RWPE2 (cell line): Measurements from ENCODE around the gene BTBD7.

Experiments used
- ATAC-seq: fragments of 200-7000 bp; cut with Tn5 transposase; 3 replicates; pipeline ENCODE4 v1.9.1; 2021; ENCODE audit warnings: low read depth
- DNase-seq: peaks from one replicate; pipeline ENCODE4 v3.0.0-alpha.2; 2020; ENCODE audit warnings: low spot score
- H3K27ac ChIP-seq: fragments of 450-650 bp; 2 replicates; pipeline ENCODE4 v1.5.1; 2017; ENCODE audit warnings: mild to moderate bottlenecking; ENCODE audit not compliant: poor library complexity, severe bottlenecking
- H3K27me3 ChIP-seq: fragments of 250-450 bp; sonication (Bioruptor Pico); 2 replicates; pipeline ENCODE4 v1.5.1; 2021; ENCODE audit warnings: mild to moderate bottlenecking, moderate library complexity; ENCODE audit not compliant: insufficient read depth, poor library complexity, severe bottlenecking
- H3K36me3 ChIP-seq: fragments of 250-450 bp; sonication (Bioruptor Pico); 2 replicates; pipeline ENCODE4 v1.5.1; 2020; ENCODE audit warnings: low read depth, mild to moderate bottlenecking, moderate library complexity
- H3K4me1 ChIP-seq: fragments of 250-450 bp; sonication (Bioruptor Pico); 2 replicates; pipeline ENCODE4 v1.5.1; 2021; ENCODE audit warnings: mild to moderate bottlenecking, moderate library complexity; ENCODE audit not compliant: insufficient read depth, poor library complexity, severe bottlenecking
- H3K4me3 ChIP-seq: fragments of 250-450 bp; sonication (Bioruptor Pico); 2 replicates; pipeline ENCODE4 v1.5.1; 2021; ENCODE audit warnings: mild to moderate bottlenecking, moderate library complexity; ENCODE audit not compliant: severe bottlenecking
- H3K9me3 ChIP-seq: fragments of 250-450 bp; sonication (Bioruptor Pico); 2 replicates; pipeline ENCODE4 v1.5.1; 2021; ENCODE audit warnings: mild to moderate bottlenecking, moderate library complexity; ENCODE audit not compliant: severe bottlenecking
- TF ChIP-seq, protein P1 (sequence below): fragments of 450-650 bp; IDR thresholded peaks from one replicate; pipeline ENCODE4 v1.5.1; 2017; ENCODE audit warnings: mild to moderate bottlenecking, moderate library complexity; ENCODE audit not compliant: poor library complexity, severe bottlenecking

BTBD7 gene

GRCh38 chr14:93267149-93267711 is 65.6 kb downstream of the BTBD7 start:
- no peaks in the 10 kb centered on the region for H3K4me1 ChIP-seq
- no peaks in the 10 kb centered on the region for H3K9me3 ChIP-seq
- peaks cover 18% of the 10 kb centered on the region for H3K36me3 ChIP-seq
- no peak overlapping the region for H3K4me3 ChIP-seq
- no peak overlapping the region for H3K27ac ChIP-seq
- H3K27me3 ChIP-seq, result no peaks in the 10 kb centered on the region
- DNase-seq, result no peak
- TF ChIP-seq, protein P1, sequence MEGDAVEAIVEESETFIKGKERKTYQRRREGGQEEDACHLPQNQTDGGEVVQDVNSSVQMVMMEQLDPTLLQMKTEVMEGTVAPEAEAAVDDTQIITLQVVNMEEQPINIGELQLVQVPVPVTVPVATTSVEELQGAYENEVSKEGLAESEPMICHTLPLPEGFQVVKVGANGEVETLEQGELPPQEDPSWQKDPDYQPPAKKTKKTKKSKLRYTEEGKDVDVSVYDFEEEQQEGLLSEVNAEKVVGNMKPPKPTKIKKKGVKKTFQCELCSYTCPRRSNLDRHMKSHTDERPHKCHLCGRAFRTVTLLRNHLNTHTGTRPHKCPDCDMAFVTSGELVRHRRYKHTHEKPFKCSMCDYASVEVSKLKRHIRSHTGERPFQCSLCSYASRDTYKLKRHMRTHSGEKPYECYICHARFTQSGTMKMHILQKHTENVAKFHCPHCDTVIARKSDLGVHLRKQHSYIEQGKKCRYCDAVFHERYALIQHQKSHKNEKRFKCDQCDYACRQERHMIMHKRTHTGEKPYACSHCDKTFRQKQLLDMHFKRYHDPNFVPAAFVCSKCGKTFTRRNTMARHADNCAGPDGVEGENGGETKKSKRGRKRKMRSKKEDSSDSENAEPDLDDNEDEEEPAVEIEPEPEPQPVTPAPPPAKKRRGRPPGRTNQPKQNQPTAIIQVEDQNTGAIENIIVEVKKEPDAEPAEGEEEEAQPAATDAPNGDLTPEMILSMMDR, result no peak
- ATAC-seq, result no peak

GRCh38 chr14:93266127-93266526 is 66.7 kb downstream of the BTBD7 start:
- TF ChIP-seq, protein P1, result no peak
- Histone ChIP-seq H3K27ac (no peak overlapping the region), H3K4me1 (no peaks in the 10 kb centered on the region), H3K36me3 (peaks cover 29% of the 10 kb centered on the region), H3K4me3 (no peak overlapping the region), H3K9me3 (no peaks in the 10 kb centered on the region), H3K27me3 (no peaks in the 10 kb centered on the region)
- DNase-seq (no peak), ATAC-seq (no peak)

- TF ChIP-seq, protein P1, result no peak
- H3K9me3 ChIP-seq, result no peaks in the 10 kb centered on the region
- DNase-seq (no peak), ATAC-seq (no peak)
- H3K27ac ChIP-seq, result no peak overlapping the region
- H3K27me3 ChIP-seq, result no peaks in the 10 kb centered on the region
- H3K36me3 ChIP-seq, result peaks cover 37% of the 10 kb centered on the region
- peaks cover 18% of the 10 kb centered on the region for H3K4me1 ChIP-seq
- no peak overlapping the region for H3K4me3 ChIP-seq
Measured at GRCh38 chr14:93263416-93263815, 69.4 kb downstream of the BTBD7 start.

GRCh38 chr14:93262446-93262845 is 70.4 kb downstream of the BTBD7 start:
- Histone ChIP-seq H3K4me1 (peaks cover 18% of the 10 kb centered on the region), H3K27ac (no peak overlapping the region), H3K9me3 (no peaks in the 10 kb centered on the region), H3K4me3 (no peak overlapping the region), H3K27me3 (no peaks in the 10 kb centered on the region), H3K36me3 (peaks cover 45% of the 10 kb centered on the region)
- no peak for DNase-seq
- TF ChIP-seq, protein P1, result no peak
- no peak for ATAC-seq

GRCh38 chr14:93249128-93249831 is 83.6 kb downstream of the BTBD7 start:
- Histone ChIP-seq H3K27ac (no peak overlapping the region), H3K36me3 (peaks cover 100% of the 10 kb centered on the region), H3K4me3 (no peak overlapping the region), H3K9me3 (no peaks in the 10 kb centered on the region), H3K27me3 (no peaks in the 10 kb centered on the region), H3K4me1 (no peaks in the 10 kb centered on the region)
- DNase-seq (no peak), ATAC-seq (no peak)
- TF ChIP-seq, protein P1, result no peak
